ENCODE measurements around the gene FRMD6.
"Not testable (repeated sequence)": the region's sequence is repeated elsewhere in the genome, so short reads cannot be mapped to it uniquely, and the experiment has no call there.

The FRMD6 gene

GRCh38 chr14:51738754-51739153 is 87.0 kb downstream of the FRMD6 start:
- DNase-seq = no peak
- no peak overlapping the region for H3K14ac ChIP-seq (ENCODE audit: low read length in 2 of 2)
- H3K27me3 ChIP-seq (ENCODE audit: control insufficient read depth in 1 of 2, insufficient read depth in 1 of 2, low read length in 2 of 2) = no peaks in the 10 kb centered on the region
- no peak overlapping the region for H2BK120ac ChIP-seq (ENCODE audit: low read depth, low read length)
- H3K79me1 ChIP-seq (replicated peaks; ENCODE audit: low read length, poor library complexity, severe bottlenecking) = no peaks in the 10 kb centered on the region
- no peak overlapping the region for H4K8ac ChIP-seq (ENCODE audit: low read length)
- 69% methylated on average over 8 of the region's 8 CpGs for WGBS
- H2AK5ac ChIP-seq (ENCODE audit: low read length, severe bottlenecking) = no peak overlapping the region
- no peak overlapping the region for H3K4me2 ChIP-seq (ENCODE audit: low read length, poor library complexity, severe bottlenecking)
- peak overlapping the region in 1 of 2 experiments; percentile 69 for H3K23ac ChIP-seq (ENCODE audit: low read length in 2 of 2)
- no peak overlapping the region for H2BK12ac ChIP-seq (ENCODE audit: low read length in 2 of 2)
- H4K91ac ChIP-seq (ENCODE audit: low read length) = no peak overlapping the region
- no peak overlapping the region for H2BK15ac ChIP-seq (ENCODE audit: low read depth, poor library complexity, severe bottlenecking)
- no peak overlapping the region for H3K4me3 ChIP-seq (ENCODE audit: insufficient read depth in 1 of 2, low read depth in 1 of 2, low read length in 2 of 2)
- H2AFZ ChIP-seq (ENCODE audit: low read depth, low read length) = no peak overlapping the region
- no peak overlapping the region for H3K18ac ChIP-seq (ENCODE audit: low read depth in 1 of 2, low read length in 2 of 2)
- H3K4me1 ChIP-seq (ENCODE audit: control insufficient read depth, insufficient read depth, low read depth, low read length) = no peaks in the 10 kb centered on the region
- no peak overlapping the region for H3K27ac ChIP-seq (ENCODE audit: low read length, poor library complexity, severe bottlenecking)
- H3K9me3 ChIP-seq (ENCODE audit: control insufficient read depth, low read length) = no peaks in the 10 kb centered on the region
- H3K9ac ChIP-seq (ENCODE audit: low read length) = no peak overlapping the region
- H3K4ac ChIP-seq (ENCODE audit: low read depth in 1 of 2, low read length in 2 of 2) = no peak overlapping the region
- no peak overlapping the region for H2BK5ac ChIP-seq (ENCODE audit: low read depth, low read length, poor library complexity, severe bottlenecking)
- H3K36me3 ChIP-seq (ENCODE audit: control insufficient read depth in 1 of 2, insufficient read depth in 2 of 2, low read depth in 1 of 2, low read length in 2 of 2) = no peaks in the 10 kb centered on the region

GRCh38 chr14:51743588-51744000 is 91.9 kb downstream of the FRMD6 start:
- Histone ChIP-seq H3K9ac (ENCODE audit: low read length) (no peak overlapping the region), H2BK15ac (ENCODE audit: low read depth, poor library complexity, severe bottlenecking) (no peak overlapping the region), H3K36me3 (ENCODE audit: control insufficient read depth in 1 of 2, insufficient read depth in 2 of 2, low read depth in 1 of 2, low read length in 2 of 2) (no peaks in the 10 kb centered on the region), H4K91ac (ENCODE audit: low read length) (no peak overlapping the region), H3K4ac (ENCODE audit: low read depth in 1 of 2, low read length in 2 of 2) (no peak overlapping the region), H2AFZ (ENCODE audit: low read depth, low read length) (no peak overlapping the region), H2BK5ac (ENCODE audit: low read depth, low read length, poor library complexity, severe bottlenecking) (no peak overlapping the region), H2BK12ac (ENCODE audit: low read length in 2 of 2) (no peak overlapping the region), H3K79me1 (replicated peaks; ENCODE audit: low read length, poor library complexity, severe bottlenecking) (no peaks in the 10 kb centered on the region), H3K9me3 (ENCODE audit: control insufficient read depth, low read length) (no peaks in the 10 kb centered on the region), H3K14ac (ENCODE audit: low read length in 2 of 2) (no peak overlapping the region), H3K18ac (ENCODE audit: low read depth in 1 of 2, low read length in 2 of 2) (no peak overlapping the region), H4K8ac (ENCODE audit: low read length) (no peak overlapping the region), H3K27ac (ENCODE audit: low read length, poor library complexity, severe bottlenecking) (no peak overlapping the region), H3K4me3 (ENCODE audit: insufficient read depth in 1 of 2, low read depth in 1 of 2, low read length in 2 of 2) (no peak overlapping the region), H2BK120ac (ENCODE audit: low read depth, low read length) (no peak overlapping the region), H2AK5ac (ENCODE audit: low read length, severe bottlenecking) (no peak overlapping the region), H3K23ac (ENCODE audit: low read length in 2 of 2) (no peak overlapping the region), H3K4me1 (ENCODE audit: control insufficient read depth, insufficient read depth, low read depth, low read length) (no peaks in the 10 kb centered on the region), H3K4me2 (ENCODE audit: low read length, poor library complexity, severe bottlenecking) (no peak overlapping the region), H3K27me3 (ENCODE audit: control insufficient read depth in 1 of 2, insufficient read depth in 1 of 2, low read length in 2 of 2) (no peaks in the 10 kb centered on the region)
- 84% methylated on average over 21 of the region's 23 CpGs for WGBS
- no peak for DNase-seq

GRCh38 chr14:51744372-51745130 is 92.8 kb downstream of the FRMD6 start:
- H2BK120ac ChIP-seq (ENCODE audit: low read depth, low read length) = no peak overlapping the region
- no peaks in the 10 kb centered on the region for H3K4me1 ChIP-seq (ENCODE audit: control insufficient read depth, insufficient read depth, low read depth, low read length)
- no peak overlapping the region for H2AK5ac ChIP-seq (ENCODE audit: low read length, severe bottlenecking)
- H3K27ac ChIP-seq (ENCODE audit: low read length, poor library complexity, severe bottlenecking) = no peak overlapping the region
- no peak overlapping the region for H3K18ac ChIP-seq (ENCODE audit: low read depth in 1 of 2, low read length in 2 of 2)
- H3K79me1 ChIP-seq (replicated peaks; ENCODE audit: low read length, poor library complexity, severe bottlenecking) = no peaks in the 10 kb centered on the region
- H2BK5ac ChIP-seq (ENCODE audit: low read depth, low read length, poor library complexity, severe bottlenecking) = no peak overlapping the region
- H3K9me3 ChIP-seq (ENCODE audit: control insufficient read depth, low read length) = no peaks in the 10 kb centered on the region
- H3K27me3 ChIP-seq (ENCODE audit: control insufficient read depth in 1 of 2, insufficient read depth in 1 of 2, low read length in 2 of 2) = no peaks in the 10 kb centered on the region
- H3K9ac ChIP-seq (ENCODE audit: low read length) = no peak overlapping the region
- H3K4me2 ChIP-seq (ENCODE audit: low read length, poor library complexity, severe bottlenecking) = no peak overlapping the region
- H2BK12ac ChIP-seq (ENCODE audit: low read length in 2 of 2) = no peak overlapping the region
- DNase-seq = no peak
- no peak overlapping the region for H2BK15ac ChIP-seq (ENCODE audit: low read depth, poor library complexity, severe bottlenecking)
- H3K36me3 ChIP-seq (ENCODE audit: control insufficient read depth in 1 of 2, insufficient read depth in 2 of 2, low read depth in 1 of 2, low read length in 2 of 2) = no peaks in the 10 kb centered on the region
- H3K23ac ChIP-seq (ENCODE audit: low read length in 2 of 2) = no peak overlapping the region
- H3K4ac ChIP-seq (ENCODE audit: low read depth in 1 of 2, low read length in 2 of 2) = no peak overlapping the region
- H4K91ac ChIP-seq (ENCODE audit: low read length) = no peak overlapping the region
- no peak overlapping the region for H3K14ac ChIP-seq (ENCODE audit: low read length in 2 of 2)
- no peak overlapping the region for H3K4me3 ChIP-seq (ENCODE audit: insufficient read depth in 1 of 2, low read depth in 1 of 2, low read length in 2 of 2)
- WGBS = 82% methylated on average over 26 of the region's 31 CpGs
- H2AFZ ChIP-seq (ENCODE audit: low read depth, low read length) = no peak overlapping the region
- H4K8ac ChIP-seq (ENCODE audit: low read length) = no peak overlapping the region

- not testable (repeated sequence) for H2AFZ ChIP-seq (ENCODE audit: low read depth, low read length); H3K4ac ChIP-seq (ENCODE audit: low read depth in 1 of 2, low read length in 2 of 2); DNase-seq; H2AK5ac ChIP-seq (ENCODE audit: low read length, severe bottlenecking); H3K79me1 ChIP-seq (replicated peaks; ENCODE audit: low read length, poor library complexity, severe bottlenecking); H3K9me3 ChIP-seq (ENCODE audit: control insufficient read depth, low read length); H3K27me3 ChIP-seq (ENCODE audit: control insufficient read depth in 1 of 2, insufficient read depth in 1 of 2, low read length in 2 of 2); H2BK120ac ChIP-seq (ENCODE audit: low read depth, low read length); H3K4me2 ChIP-seq (ENCODE audit: low read length, poor library complexity, severe bottlenecking); H3K4me3 ChIP-seq (ENCODE audit: insufficient read depth in 1 of 2, low read depth in 1 of 2, low read length in 2 of 2); H4K91ac ChIP-seq (ENCODE audit: low read length); H3K9ac ChIP-seq (ENCODE audit: low read length); H3K23ac ChIP-seq (ENCODE audit: low read length in 2 of 2); H3K4me1 ChIP-seq (ENCODE audit: control insufficient read depth, insufficient read depth, low read depth, low read length); H3K14ac ChIP-seq (ENCODE audit: low read length in 2 of 2); H3K18ac ChIP-seq (ENCODE audit: low read depth in 1 of 2, low read length in 2 of 2); H2BK12ac ChIP-seq (ENCODE audit: low read length in 2 of 2); H2BK15ac ChIP-seq (ENCODE audit: low read depth, poor library complexity, severe bottlenecking); H3K27ac ChIP-seq (ENCODE audit: low read length, poor library complexity, severe bottlenecking); H2BK5ac ChIP-seq (ENCODE audit: low read depth, low read length, poor library complexity, severe bottlenecking); H3K36me3 ChIP-seq (ENCODE audit: control insufficient read depth in 1 of 2, insufficient read depth in 2 of 2, low read depth in 1 of 2, low read length in 2 of 2); H4K8ac ChIP-seq (ENCODE audit: low read length)
- WGBS = 96% methylated on average over 13 of the region's 25 CpGs
Measured at GRCh38 chr14:51746823-51747222, 95.1 kb downstream of the FRMD6 start.

Data from mesenchymal stem cell (in vitro differentiated cells and primary cell).